GM23248 (cell line): Measurements from ENCODE around the gene CAPN2. TPM values are rescaled to one million over a fixed set of nuclear protein-coding genes. Genes with fewer than 3 reads are reported as not detected.
"Not testable (repeated sequence)": the region's sequence is repeated elsewhere in the genome, so short reads cannot be mapped to it uniquely, and the experiment has no call there.

ENCODE experiments used
- DNase-seq: peaks from one replicate; pipeline ENCODE4 v3.0.0-alpha.2; 2015
- H2AFZ ChIP-seq: fragments of 200-600 bp; sonication (generic); 2 replicates; pipeline ENCODE4 v1.6.1; 2016; ENCODE audit warnings: antibody characterized with exemption
- H3F3A ChIP-seq: fragments of 200-600 bp; sonication (generic); 2 replicates; pipeline ENCODE4 v1.6.1; 2016; ENCODE audit warnings: mild to moderate bottlenecking, antibody characterized with exemption, mixed run types; ENCODE audit not compliant: insufficient read depth
- H3K27ac ChIP-seq: fragments of 200-600 bp; sonication (generic); 2 replicates; pipeline ENCODE4 v1.5.1; 2016; ENCODE audit warnings: mild to moderate bottlenecking
- H3K27me3 ChIP-seq: fragments of 200-600 bp; sonication (generic); replicated peaks from 2 replicates; pipeline ENCODE4 v1.6.1; 2016; ENCODE audit warnings: mild to moderate bottlenecking; ENCODE audit not compliant: insufficient read depth
- H3K36me3 ChIP-seq: fragments of 200-600 bp; sonication (generic); 2 replicates; pipeline ENCODE4 v1.6.1; 2016; ENCODE audit warnings: low read depth, mild to moderate bottlenecking
- H3K4me1 ChIP-seq: fragments of 200-600 bp; sonication (generic); 2 replicates; pipeline ENCODE4 v1.6.1; 2016; ENCODE audit warnings: mild to moderate bottlenecking; ENCODE audit not compliant: insufficient read depth
- H3K4me2 ChIP-seq: fragments of 200-600 bp; sonication (generic); one replicate; pipeline ENCODE4 v1.6.1; 2016; ENCODE audit warnings: mild to moderate bottlenecking; ENCODE audit not compliant: unreplicated experiment
- H3K4me3 ChIP-seq: fragments of 200-600 bp; sonication (generic); 2 replicates; pipeline ENCODE4 v1.5.1; 2016; ENCODE audit warnings: mild to moderate bottlenecking
- H3K79me2 ChIP-seq: fragments of 200-600 bp; sonication (generic); 2 replicates; pipeline ENCODE4 v1.6.1; 2016; ENCODE audit warnings: mild to moderate bottlenecking; ENCODE audit not compliant: insufficient read depth
- H3K9ac ChIP-seq: fragments of 200-600 bp; sonication (generic); 2 replicates; pipeline ENCODE4 v1.6.1; 2016; ENCODE audit warnings: mild to moderate bottlenecking
- H3K9me2 ChIP-seq: fragments of 200-600 bp; sonication (generic); 2 replicates; pipeline ENCODE4 v1.6.1; 2016; ENCODE audit warnings: mixed run types, mild to moderate bottlenecking, moderate library complexity; ENCODE audit not compliant: insufficient read depth
- H3K9me3 ChIP-seq: fragments of 200-600 bp; sonication (generic); one replicate; pipeline ENCODE4 v1.6.1; 2017; ENCODE audit warnings: low read depth
- H4K20me1 ChIP-seq: fragments of 200-600 bp; sonication (generic); 2 replicates; pipeline ENCODE4 v1.6.0; 2016; ENCODE audit not compliant: insufficient read depth
- EZH2 ChIP-seq: fragments of 200-600 bp; sonication (generic); IDR thresholded peaks from 2 replicates; pipeline ENCODE4 v1.6.1; 2018; ENCODE audit warnings: antibody characterized with exemption, mild to moderate bottlenecking; ENCODE audit not compliant: insufficient read depth, poor library complexity, severe bottlenecking
- EZH2phosphoT487 ChIP-seq: fragments of 200-600 bp; sonication (generic); IDR thresholded peaks from 2 replicates; pipeline ENCODE4 v1.6.1; 2018; ENCODE audit warnings: antibody characterized with exemption, moderate library complexity, mild to moderate bottlenecking, low read depth; ENCODE audit not compliant: insufficient read depth
- WGBS, 2 experiments: methylation state at CpG; one replicate each; pipeline ENCODE4 v1.1.6; 2015 to 2017; ENCODE audit warnings: low lambda C conversion rate in 2 of 2, low coverage in 1 of 2; ENCODE audit errors: missing lambda C conversion rate in 2 of 2; 5-methylcytosine and 5-hydroxymethylcytosine counted together
- in situ Hi-C: fragments of 300-500 bp; cut with MboI; formaldehyde crosslinking; loops from 2 replicates; pipeline ENCODE4 v1.15.0; 2020
- polyA plus RNA-seq: library from polyadenylated mRNA; unstranded; fragments of >200 nt; fragmentation: Nextera tagmentation; extraction: Ambion mirVana; gene quantifications from 2 replicates; pipeline ENCODE4 v1.2.1, GENCODE V29; 2016
- total RNA-seq: library from RNA; depleted of rRNA; stranded (reverse); fragments of >200 nt; shearing (Covaris generic); gene quantifications from 2 replicates; pipeline ENCODE4 v1.2.3, GENCODE V29; 2014

CAPN2 gene
- total and polyA plus RNA-seq, 2 experiments from 2014 or later: 214 to 261 TPM

GRCh38 chr1:223732993-223733798, 20.9 kb downstream of the CAPN2 start:
- TF ChIP-seq EZH2 (no peak), EZH2phosphoT487 (no peak)
- Histone ChIP-seq H3K4me3 (no peak overlapping the region), H3K4me1 (peaks cover 35% of the 10 kb centered on the region), H3K36me3 (0 out of 2 replicates have a peak, but pooled peaks cover 18% of the 10 kb centered on the region), H3K9me2 (no peaks in the 10 kb centered on the region), H3K79me2 (peaks cover 100% of the 10 kb centered on the region), H3F3A (peaks cover 28% of the 10 kb centered on the region), H3K9me3 (no peaks in the 10 kb centered on the region), H3K9ac (no peak overlapping the region), H3K27me3 (no peaks in the 10 kb centered on the region), H3K4me2 (no peak overlapping the region), H2AFZ (no peak overlapping the region), H3K27ac (no peak overlapping the region), H4K20me1 (peaks cover 3% of the 10 kb centered on the region; the same call in 1 of the 2 replicates)
- in situ Hi-C loops: no loop called here
- WGBS, 2 experiments: 79 to 80% methylated on average over 6 of the region's 6 CpGs
- DNase-seq: no peak

DNA sequence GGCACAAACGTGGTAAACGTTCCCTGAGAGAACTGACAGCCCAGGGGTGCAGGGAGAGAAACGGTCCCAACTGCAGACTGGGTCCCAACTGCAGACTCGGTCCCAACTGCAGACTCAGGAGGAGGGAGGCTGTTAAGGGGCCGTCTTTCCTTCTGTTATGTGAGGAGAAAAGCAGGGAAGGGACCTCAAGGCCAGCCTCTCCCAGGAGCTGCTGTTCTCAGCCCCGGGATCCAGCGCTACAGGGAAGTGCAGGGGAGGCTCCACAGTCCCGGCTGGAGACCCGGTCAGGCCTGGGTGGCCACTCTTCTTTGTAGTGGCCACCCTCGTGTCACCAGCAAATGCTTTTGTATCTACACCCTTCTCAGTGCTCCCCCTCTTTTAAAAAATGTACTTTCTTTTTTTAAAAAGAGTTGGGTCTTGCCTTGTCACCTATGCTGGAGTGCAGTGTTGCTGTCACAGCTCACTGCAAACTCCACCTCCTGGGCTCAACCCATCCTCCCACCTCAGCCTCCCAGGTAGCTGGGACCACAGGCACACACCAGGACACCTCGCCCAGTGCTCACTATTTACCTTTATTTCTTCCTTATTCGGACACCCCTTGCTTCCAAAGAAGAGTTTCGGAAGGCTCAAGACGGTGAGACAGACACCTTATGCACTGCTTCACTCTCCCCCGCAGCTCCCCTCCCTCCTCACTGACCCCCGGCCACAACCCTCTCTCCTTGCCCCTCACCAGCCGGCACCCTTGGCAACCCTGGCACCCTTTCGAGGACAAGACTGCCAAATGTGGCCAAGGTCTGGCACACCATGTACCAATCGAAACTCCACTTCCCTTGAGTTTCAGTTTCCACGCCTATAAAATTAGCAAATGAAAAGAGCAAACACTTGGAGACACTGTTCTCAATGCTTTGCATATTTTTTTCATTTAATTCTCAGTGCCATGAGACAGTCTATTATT, 21.8 kb downstream of the CAPN2 start:
- Histone ChIP-seq H3K4me1 (peaks cover 35% of the 10 kb centered on the region), H3K9me3 (no peaks in the 10 kb centered on the region), H3K27ac (no peak overlapping the region), H3K27me3 (no peaks in the 10 kb centered on the region), H3K4me2 (no peak overlapping the region), H3K36me3 (peaks cover 16% of the 10 kb centered on the region; the same call in 1 of the 2 replicates), H3K9ac (no peak overlapping the region), H4K20me1 (peaks cover 3% of the 10 kb centered on the region; the same call in 1 of the 2 replicates), H3K9me2 (no peaks in the 10 kb centered on the region), H3K79me2 (peaks cover 100% of the 10 kb centered on the region), H3K4me3 (no peak overlapping the region), H3F3A (peaks cover 27% of the 10 kb centered on the region), H2AFZ (no peak overlapping the region)
- in situ Hi-C loops: no loop called here
- 67% methylated on average over 20 of the region's 20 CpGs for WGBS, 2 experiments
- TF ChIP-seq EZH2phosphoT487: no peak
- TF ChIP-seq EZH2: no peak
- no peak for DNase-seq

GRCh38 chr1:223736638-223737037, 24.3 kb downstream of the CAPN2 start:
- H3K9me2 ChIP-seq, H3K4me3 ChIP-seq, H3F3A ChIP-seq, H3K27ac ChIP-seq, H4K20me1 ChIP-seq, H3K27me3 ChIP-seq, H3K9ac ChIP-seq, DNase-seq, in situ Hi-C loops, H3K4me2 ChIP-seq, H2AFZ ChIP-seq, H3K9me3 ChIP-seq: not testable (repeated sequence)
- Histone ChIP-seq H3K79me2 (peaks cover 98% of the 10 kb centered on the region), H3K4me1 (peaks cover 18% of the 10 kb centered on the region), H3K36me3 (peaks cover 20% of the 10 kb centered on the region; the same call in 1 of the 2 replicates)
- 97% methylated on average over 5 of the region's 5 CpGs for WGBS, 2 experiments

- Histone ChIP-seq H3K79me2 (peaks cover 96% of the 10 kb centered on the region), H3K9me2 (no peaks in the 10 kb centered on the region), H3K27ac (no peak overlapping the region), H4K20me1 (no peaks in the 10 kb centered on the region), H3K27me3 (no peaks in the 10 kb centered on the region), H3K4me1 (peaks cover 11% of the 10 kb centered on the region), H3K36me3 (peaks cover 20% of the 10 kb centered on the region; the same call in 1 of the 2 replicates), H3K9me3 (no peaks in the 10 kb centered on the region), H3F3A (0 out of 2 replicates have a peak, but pooled peaks cover 6% of the 10 kb centered on the region), H3K9ac (no peak overlapping the region), H3K4me3 (no peak overlapping the region), H3K4me2 (no peak overlapping the region), H2AFZ (no peak overlapping the region)
- in situ Hi-C loops: no loop called here
- DNase-seq: no peak
- TF ChIP-seq EZH2: no peak
- no peak for TF ChIP-seq EZH2phosphoT487
- 61 to 68% methylated on average over 7 of the region's 7 CpGs for WGBS, 2 experiments
Observed at GRCh38 chr1:223737342-223737741, 25.0 kb downstream of the CAPN2 start.
